ENCODE measurements around the gene MTA3.

GRCh38 chr2:42769583-42770287 is 201.3 kb downstream of the MTA3 start:
- TF ChIP-seq, protein P1, sequence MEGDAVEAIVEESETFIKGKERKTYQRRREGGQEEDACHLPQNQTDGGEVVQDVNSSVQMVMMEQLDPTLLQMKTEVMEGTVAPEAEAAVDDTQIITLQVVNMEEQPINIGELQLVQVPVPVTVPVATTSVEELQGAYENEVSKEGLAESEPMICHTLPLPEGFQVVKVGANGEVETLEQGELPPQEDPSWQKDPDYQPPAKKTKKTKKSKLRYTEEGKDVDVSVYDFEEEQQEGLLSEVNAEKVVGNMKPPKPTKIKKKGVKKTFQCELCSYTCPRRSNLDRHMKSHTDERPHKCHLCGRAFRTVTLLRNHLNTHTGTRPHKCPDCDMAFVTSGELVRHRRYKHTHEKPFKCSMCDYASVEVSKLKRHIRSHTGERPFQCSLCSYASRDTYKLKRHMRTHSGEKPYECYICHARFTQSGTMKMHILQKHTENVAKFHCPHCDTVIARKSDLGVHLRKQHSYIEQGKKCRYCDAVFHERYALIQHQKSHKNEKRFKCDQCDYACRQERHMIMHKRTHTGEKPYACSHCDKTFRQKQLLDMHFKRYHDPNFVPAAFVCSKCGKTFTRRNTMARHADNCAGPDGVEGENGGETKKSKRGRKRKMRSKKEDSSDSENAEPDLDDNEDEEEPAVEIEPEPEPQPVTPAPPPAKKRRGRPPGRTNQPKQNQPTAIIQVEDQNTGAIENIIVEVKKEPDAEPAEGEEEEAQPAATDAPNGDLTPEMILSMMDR (IDR thresholded peaks at IDR 0.05), result no peak
- TF ChIP-seq POLR2A (IDR thresholded peaks at IDR 0.05), result no peak
